ENCODE data around the gene IGF2R. TPM values are rescaled to one million over a fixed set of nuclear protein-coding genes. Genes with fewer than 3 reads are reported as not detected.

IGF2R gene
- total and polyA plus RNA-seq, 2 of the 13 experiments (the other 11 are each of a cell fraction or from before 2014, with no cell fraction given), result 38.3 to 70.0 TPM

- H3K4me1 ChIP-seq (ENCODE audit: insufficient read depth, low read length), result peaks cover 87% of the 10 kb centered on the region
Observed at GRCh38 chr6:159976686-159977254, 7.9 kb downstream of the IGF2R start.

More at GRCh38 chr6:159976686-159977254, 7.9 kb downstream of the IGF2R start:
- ATAC-seq, result no peak
- TF ChIP-seq KDM5B (CRISPR knock-in tag; IDR thresholded peaks at IDR 0.05; ENCODE audit: borderline replicate concordance), result no peak
- TF ChIP-seq ZBTB42 (CRISPR knock-in tag; IDR thresholded peaks at IDR 0.05), result no peak
- no peak for TF ChIP-seq CTCF (CRISPR knock-in tag; IDR thresholded peaks at IDR 0.05)
- TF ChIP-seq HHEX (CRISPR knock-in tag; IDR thresholded peaks at IDR 0.05), result no peak
- TF ChIP-seq ZSCAN29 (CRISPR knock-in tag; conservative IDR thresholded peaks at IDR 0.05), result no peak
- no peak for TF ChIP-seq ZMYM2 (CRISPR knock-in tag; IDR thresholded peaks at IDR 0.05)
- BruUV-seq (replicated peaks), result no TSS peak
- no peak overlapping the region for H3K27ac ChIP-seq (ENCODE audit: extremely low read length, insufficient read depth, low read length)
- H3K36me3 ChIP-seq (replicated peaks in 1 of 2; ENCODE audit: control insufficient read depth in 1 of 2, insufficient read depth in 2 of 2, low read length in 2 of 2), result peaks cover 0 to 5% of the 10 kb centered on the region in 2 experiments; a peak in 1 of 5 replicates
- no peak overlapping the region for H3K9ac ChIP-seq (ENCODE audit: insufficient read depth, low read depth, low read length)
- H2AFZ ChIP-seq (ENCODE audit: low read length), result no peak overlapping the region
- H3K79me2 ChIP-seq (ENCODE audit: insufficient read depth, low read length), result peaks cover 96% of the 10 kb centered on the region
- no peak for DNase-seq (ENCODE audit: low spot score)
- WGBS (ENCODE audit: low lambda C conversion rate), result 95% methylated on average over 7 of the region's 7 CpGs
- intact Hi-C loops (cut with micrococcal nuclease; ENCODE audit: unreplicated experiment) (no loop called here), in situ Hi-C loops (cut with HindIII; ENCODE audit: extremely low pct_ligation_motif_present, low pct_unique_long_range_greater_than_20kb) (loop anchor here (10.0 kb wide), 1 partner anchor 282 kb away; the partner anchor contains the start of gene SOD2)
- ChIA-PET CTCF (ENCODE audit: low intra/inter-chr PET ratio, low total read pairs) (no interaction called here), POLR2A (no interaction called here)
- no peaks in the 10 kb centered on the region for H3K27me3 ChIP-seq (ENCODE audit: control insufficient read depth in 1 of 2, insufficient read depth in 2 of 2, low read length in 2 of 2)
- H3K4me3 ChIP-seq (replicated peaks in 1 of 3; ENCODE audit: insufficient read depth in 1 of 3, low read depth in 2 of 3, low read length in 3 of 3), result no peak overlapping the region
- FAIRE-seq, result peak; percentile 15
- H3K4me2 ChIP-seq (ENCODE audit: low read depth, low read length), result no peak overlapping the region
- H4K20me1 ChIP-seq (ENCODE audit: insufficient read depth, low read length), result peaks cover 84% of the 10 kb centered on the region
- no peaks in the 10 kb centered on the region for H3K9me3 ChIP-seq (ENCODE audit: low read length)

Data from HepG2 (cell line).